H9 (cell line): ENCODE results near the gene INPP5F. TPM values are rescaled to one million over a fixed set of nuclear protein-coding genes. Genes with fewer than 3 reads are reported as not detected.
"Not testable (repeated sequence)": the region's sequence is repeated elsewhere in the genome, so short reads cannot be mapped to it uniquely, and the experiment has no call there.

Source experiments
- DNase-seq: peaks from one replicate; pipeline ENCODE4 v3.0.0-alpha.2; 2017
- H2AFZ ChIP-seq: one replicate; pipeline ENCODE4 v1.6.1; 2013; ENCODE audit warnings: mild to moderate bottlenecking, low read length, control low read depth, moderate library complexity
- H2AK5ac ChIP-seq: 2 replicates; pipeline ENCODE4 v1.6.1; 2013; ENCODE audit warnings: low read length, control low read depth, mixed read lengths; ENCODE audit not compliant: insufficient read length
- H2BK120ac ChIP-seq: one replicate; pipeline ENCODE4 v1.6.1; 2013; ENCODE audit warnings: low read depth, mild to moderate bottlenecking, low read length, control low read depth, inconsistent platforms; ENCODE audit not compliant: poor library complexity, severe bottlenecking
- H2BK12ac ChIP-seq: 2 replicates; pipeline ENCODE4 v1.6.1; 2013; ENCODE audit warnings: low read length, control low read depth, mixed read lengths, low read depth; ENCODE audit not compliant: insufficient read length
- H2BK15ac ChIP-seq: 2 replicates; pipeline ENCODE4 v1.6.1; 2013; ENCODE audit warnings: low read depth, low read length, control low read depth
- H2BK20ac ChIP-seq: one replicate; pipeline ENCODE4 v1.6.1; 2013; ENCODE audit warnings: low read depth, mild to moderate bottlenecking, low read length, control low read depth, inconsistent platforms; ENCODE audit not compliant: poor library complexity, severe bottlenecking
- H2BK5ac ChIP-seq: 2 replicates; pipeline ENCODE4 v1.6.1; 2013; ENCODE audit warnings: low read length, control low read depth, mixed read lengths; ENCODE audit not compliant: insufficient read length
- H3K14ac ChIP-seq: 2 replicates; pipeline ENCODE4 v1.6.1; 2013; ENCODE audit warnings: low read length, control low read depth; ENCODE audit not compliant: insufficient read depth
- H3K18ac ChIP-seq: 2 replicates; pipeline ENCODE4 v1.6.1; 2013; ENCODE audit warnings: low read depth, mild to moderate bottlenecking, mixed read lengths, low read length, control low read depth; ENCODE audit not compliant: insufficient read length
- H3K23ac ChIP-seq: 2 replicates; pipeline ENCODE4 v1.6.1; 2013; ENCODE audit warnings: low read length, control low read depth, mixed read lengths, low read depth; ENCODE audit not compliant: insufficient read length
- H3K23me2 ChIP-seq: 2 replicates; pipeline ENCODE4 v1.6.1; 2013; ENCODE audit warnings: low read depth, mild to moderate bottlenecking, mixed read lengths, low read length, control low read depth; ENCODE audit not compliant: insufficient read length, poor library complexity, severe bottlenecking
- H3K27ac ChIP-seq: 2 replicates; pipeline ENCODE4 v1.5.1; 2013; ENCODE audit warnings: low read length, control low read depth, mixed read lengths, low read depth; ENCODE audit not compliant: insufficient read length
- H3K27me3 ChIP-seq: 2 replicates; pipeline ENCODE4 v1.6.1; 2013; ENCODE audit warnings: low read length, control low read depth, inconsistent platforms; ENCODE audit not compliant: insufficient read depth
- H3K4ac ChIP-seq: 2 replicates; pipeline ENCODE4 v1.6.1; 2013; ENCODE audit warnings: low read depth, mild to moderate bottlenecking, control low read depth, inconsistent platforms, low read length, moderate library complexity
- H3K4me1 ChIP-seq: 2 replicates; pipeline ENCODE4 v1.6.1; 2013; ENCODE audit warnings: low read length, control low read depth, inconsistent platforms; ENCODE audit not compliant: insufficient read depth
- H3K4me2 ChIP-seq: 2 replicates; pipeline ENCODE4 v1.6.1; 2013; ENCODE audit warnings: low read length, control low read depth, mixed read lengths; ENCODE audit not compliant: insufficient read length, insufficient read depth
- H3K56ac ChIP-seq: 2 replicates; pipeline ENCODE4 v1.6.1; 2013; ENCODE audit warnings: low read depth, mild to moderate bottlenecking, mixed read lengths, low read length, control low read depth; ENCODE audit not compliant: insufficient read length
- H3K79me1 ChIP-seq: 2 replicates; pipeline ENCODE4 v1.6.1; 2013; ENCODE audit warnings: low read depth, mild to moderate bottlenecking, moderate library complexity, low read length, control low read depth, inconsistent platforms; ENCODE audit not compliant: insufficient read depth, poor library complexity, severe bottlenecking
- H3K79me2 ChIP-seq: 2 replicates; pipeline ENCODE4 v1.6.1; 2013; ENCODE audit warnings: low read length, control low read depth, inconsistent platforms; ENCODE audit not compliant: insufficient read depth
- H3K9ac ChIP-seq: 2 replicates; pipeline ENCODE4 v1.6.1; 2013; ENCODE audit warnings: low read length, control low read depth, mixed read lengths; ENCODE audit not compliant: insufficient read length; ENCODE audit errors: extremely low read depth
- H3K9me3 ChIP-seq: one replicate; pipeline ENCODE4 v1.6.1; 2013; ENCODE audit warnings: low read depth, low read length, inconsistent platforms; ENCODE audit not compliant: control insufficient read depth
- H3T11ph ChIP-seq: one replicate; pipeline ENCODE4 v1.6.1; 2013; ENCODE audit warnings: mild to moderate bottlenecking, low read length, control low read depth, inconsistent platforms
- H4K20me1 ChIP-seq: one replicate; pipeline ENCODE4 v1.6.1; 2013; ENCODE audit not compliant: control insufficient read depth, insufficient read length, insufficient read depth
- H4K5ac ChIP-seq: 2 replicates; pipeline ENCODE4 v1.6.1; 2013; ENCODE audit warnings: low read depth, mild to moderate bottlenecking, mixed read lengths, low read length, control low read depth; ENCODE audit not compliant: insufficient read length
- H4K8ac ChIP-seq: replicated peaks from 2 replicates; pipeline ENCODE4 v1.6.1; 2013; ENCODE audit warnings: low read length, control low read depth, mixed read lengths, low read depth; ENCODE audit not compliant: insufficient read length
- H4K91ac ChIP-seq: 2 replicates; pipeline ENCODE4 v1.6.1; 2013; ENCODE audit warnings: low read depth, mild to moderate bottlenecking, moderate library complexity, mixed read lengths, low read length, control low read depth; ENCODE audit not compliant: insufficient read length
- H3K27ac Mint-ChIP-seq, 3 experiments: 2 replicates in 2 of 3; 3 replicates in 1 of 3; pipeline ENCODE4 v1.8.0; 2020 to 2021; ENCODE audit warnings: mixed read lengths in 3 of 3, mild to moderate bottlenecking in 1 of 3, moderate library complexity in 1 of 3
- H3K27me3 Mint-ChIP-seq: 2 replicates; pipeline ENCODE4 v1.8.0; 2021; ENCODE audit warnings: low read depth, mild to moderate bottlenecking, moderate library complexity, mixed read lengths
- H3K36me3 Mint-ChIP-seq, 3 experiments: 2 replicates in 2 of 3; 3 replicates in 1 of 3; pipeline ENCODE4 v1.8.0; 2020 to 2021; ENCODE audit warnings: low read depth in 3 of 3, mixed read lengths in 3 of 3; ENCODE audit not compliant: insufficient read depth in 1 of 3
- H3K4me1 Mint-ChIP-seq, 2 experiments: 2 replicates each; pipeline ENCODE4 v1.8.0; 2020; ENCODE audit warnings: mixed read lengths in 2 of 2
- H3K4me3 Mint-ChIP-seq, 2 experiments: 2 replicates in 1 of 2; 3 replicates in 1 of 2; pipeline ENCODE4 v1.8.0; 2020 to 2021; ENCODE audit warnings: mild to moderate bottlenecking in 2 of 2, mixed read lengths in 2 of 2, moderate library complexity in 1 of 2
- H3K9me3 Mint-ChIP-seq, 2 experiments: 2 replicates in 1 of 2; 3 replicates in 1 of 2; pipeline ENCODE4 v1.8.0; 2020; ENCODE audit warnings: mild to moderate bottlenecking in 2 of 2, mixed read lengths in 2 of 2, moderate library complexity in 1 of 2
- WGBS: extraction: QIAGEN DNeasy Blood & Tissue Kit; methylation state at CpG from one replicate; pipeline ENCODE4 v1.1.7; 2013; ENCODE audit warnings: missing lambda C conversion rate, low lambda C conversion rate, mixed read lengths; ENCODE audit not compliant: insufficient read length; ENCODE audit errors: extremely low coverage; 5-methylcytosine and 5-hydroxymethylcytosine counted together
- total RNA-seq: library from RNA; stranded (reverse); gene quantifications from 2 replicates; pipeline ENCODE4 v1.2.1, GENCODE V29; 2021
- TF ChIP-seq, protein P1 (sequence below): fragments of 200-600 bp; sonication (generic); conservative IDR thresholded peaks from 3 replicates; pipeline ENCODE4 v1.8.0; 2021; ENCODE audit warnings: antibody characterized with exemption, mild to moderate bottlenecking

The INPP5F gene
- total RNA-seq, 1 experiment from 2014 or later: 108 TPM

DNA sequence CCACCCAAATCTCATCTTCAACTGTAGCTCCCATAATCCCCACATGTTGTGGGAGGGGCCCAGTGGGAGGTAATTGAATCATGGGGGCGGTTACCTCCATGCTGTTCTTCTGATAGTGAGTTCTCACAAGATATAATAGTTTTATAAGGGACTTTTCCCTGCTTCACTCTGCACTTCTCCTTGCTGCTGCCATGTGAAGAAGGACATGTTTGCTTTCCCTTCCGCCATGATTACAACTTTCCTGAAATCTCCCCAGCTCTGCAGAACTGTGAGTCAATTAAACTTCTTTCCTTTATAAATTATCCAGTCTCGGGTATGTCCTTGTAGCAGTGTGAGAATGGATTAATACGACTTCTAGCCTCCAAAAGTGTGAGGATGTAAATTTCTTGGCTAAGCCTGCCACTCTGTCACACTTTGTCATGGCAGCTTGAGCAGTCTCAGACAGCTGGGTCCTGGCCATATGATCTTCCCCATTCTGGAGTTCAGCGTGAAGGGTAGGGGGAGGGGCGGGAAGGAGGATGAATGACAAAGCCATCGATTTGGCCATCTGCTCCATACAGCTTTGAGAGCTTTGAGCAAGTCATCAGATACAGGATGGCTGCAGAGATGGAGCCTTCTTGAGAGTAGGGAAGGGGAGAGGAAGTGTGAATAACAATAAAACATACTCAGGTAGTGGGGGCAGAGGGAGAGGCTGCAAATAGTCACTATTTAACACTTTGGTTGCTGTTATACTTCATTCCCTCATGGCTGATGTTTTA lies 19.1 kb upstream of the INPP5F start:
- Histone ChIP-seq H3K79me1 (no peaks in the 10 kb centered on the region), H3K9me3 (no peaks in the 10 kb centered on the region), H3K14ac (no peak overlapping the region), H2BK15ac (no peak overlapping the region), H3K27ac (no peak overlapping the region), H3K18ac (no peak overlapping the region), H3T11ph (no peak overlapping the region), H3K4ac (no peak overlapping the region), H4K8ac (no peak overlapping the region), H3K9ac (no peak overlapping the region), H2BK12ac (no peak overlapping the region), H3K23me2 (no peaks in the 10 kb centered on the region), H3K79me2 (no peaks in the 10 kb centered on the region), H3K23ac (no peak overlapping the region), H3K56ac (no peak overlapping the region), H2BK20ac (no peak overlapping the region), H4K20me1 (no peaks in the 10 kb centered on the region), H2AK5ac (no peak overlapping the region), H2BK120ac (no peak overlapping the region), H3K4me1 (peaks cover 3% of the 10 kb centered on the region; the same call in 1 of the 2 replicates), H4K5ac (no peak overlapping the region), H2BK5ac (no peak overlapping the region), H3K4me2 (no peak overlapping the region), H4K91ac (no peak overlapping the region), H3K27me3 (no peaks in the 10 kb centered on the region), H2AFZ (no peak overlapping the region)
- Mint-ChIP-seq H3K4me1 (peaks cover 19 to 26% of the 10 kb centered on the region in 2 experiments), H3K4me3 (no peak overlapping the region), H3K36me3 (peaks cover 15 to 37% (median 19%) of the 10 kb centered on the region in 3 experiments), H3K27me3 (no peaks in the 10 kb centered on the region; the same call in 1 of the 2 replicates), H3K27ac (no peak overlapping the region), H3K9me3 (peaks cover 38 to 47% of the 10 kb centered on the region in 2 experiments)
- WGBS: no CpG with 5 or more reads among the region's 7 CpGs
- peak; percentile 56 for DNase-seq
- TF ChIP-seq, protein P1, sequence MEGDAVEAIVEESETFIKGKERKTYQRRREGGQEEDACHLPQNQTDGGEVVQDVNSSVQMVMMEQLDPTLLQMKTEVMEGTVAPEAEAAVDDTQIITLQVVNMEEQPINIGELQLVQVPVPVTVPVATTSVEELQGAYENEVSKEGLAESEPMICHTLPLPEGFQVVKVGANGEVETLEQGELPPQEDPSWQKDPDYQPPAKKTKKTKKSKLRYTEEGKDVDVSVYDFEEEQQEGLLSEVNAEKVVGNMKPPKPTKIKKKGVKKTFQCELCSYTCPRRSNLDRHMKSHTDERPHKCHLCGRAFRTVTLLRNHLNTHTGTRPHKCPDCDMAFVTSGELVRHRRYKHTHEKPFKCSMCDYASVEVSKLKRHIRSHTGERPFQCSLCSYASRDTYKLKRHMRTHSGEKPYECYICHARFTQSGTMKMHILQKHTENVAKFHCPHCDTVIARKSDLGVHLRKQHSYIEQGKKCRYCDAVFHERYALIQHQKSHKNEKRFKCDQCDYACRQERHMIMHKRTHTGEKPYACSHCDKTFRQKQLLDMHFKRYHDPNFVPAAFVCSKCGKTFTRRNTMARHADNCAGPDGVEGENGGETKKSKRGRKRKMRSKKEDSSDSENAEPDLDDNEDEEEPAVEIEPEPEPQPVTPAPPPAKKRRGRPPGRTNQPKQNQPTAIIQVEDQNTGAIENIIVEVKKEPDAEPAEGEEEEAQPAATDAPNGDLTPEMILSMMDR: no peak

DNA sequence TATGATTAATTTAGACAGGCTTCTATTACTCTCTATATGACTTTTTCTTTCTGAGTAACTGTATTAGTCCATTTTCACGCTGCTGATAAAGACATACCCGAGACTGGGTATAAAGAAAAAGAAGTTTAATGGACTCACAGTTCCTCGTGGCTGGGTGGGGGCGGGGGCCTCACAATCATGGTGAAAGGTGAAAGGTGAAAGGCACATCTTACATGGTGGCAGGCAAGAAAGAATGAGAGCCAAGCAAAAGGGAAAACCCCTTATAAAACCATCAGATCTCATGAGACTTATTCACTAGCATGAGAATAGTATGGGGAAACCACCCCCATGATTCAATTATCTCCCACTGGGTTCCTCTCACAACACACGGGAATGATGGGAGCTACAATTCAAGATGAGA lies 18.5 kb upstream of the INPP5F start:
- not testable (repeated sequence) for H3K27ac Mint-ChIP-seq, H3K27me3 Mint-ChIP-seq, H3K79me2 ChIP-seq, H3K4me3 Mint-ChIP-seq, H3K14ac ChIP-seq, H4K8ac ChIP-seq, DNase-seq, H3K4ac ChIP-seq, H2BK120ac ChIP-seq, H2AFZ ChIP-seq, H2BK12ac ChIP-seq, H3K23ac ChIP-seq, H3K23me2 ChIP-seq, H3K4me1 ChIP-seq, H3K27me3 ChIP-seq, H4K5ac ChIP-seq, H2BK20ac ChIP-seq, H3K4me2 ChIP-seq, H3K27ac ChIP-seq, H2BK5ac ChIP-seq, H3T11ph ChIP-seq, H3K9me3 ChIP-seq, H2BK15ac ChIP-seq, H3K56ac ChIP-seq, H3K18ac ChIP-seq, H2AK5ac ChIP-seq, H3K79me1 ChIP-seq, H3K9ac ChIP-seq, H4K91ac ChIP-seq, H4K20me1 ChIP-seq
- Mint-ChIP-seq H3K4me1 (peaks cover 12 to 20% of the 10 kb centered on the region in 2 experiments), H3K9me3 (peaks cover 43 to 53% of the 10 kb centered on the region in 2 experiments), H3K36me3 (peaks cover 15 to 41% (median 19%) of the 10 kb centered on the region in 3 experiments)
- WGBS: no CpG with 5 or more reads among the region's 5 CpGs
